Epidermal melanocyte (primary cell): ENCODE results near the gene NLRC5.
"Not testable (repeated sequence)": the region's sequence is repeated elsewhere in the genome, so short reads cannot be mapped to it uniquely, and the experiment has no call there.

Experiments
- DNase-seq: peaks from one replicate; pipeline ENCODE4 v3.0.0; 2011; ENCODE audit warnings: low spot score; ENCODE audit not compliant: insufficient read length

The NLRC5 gene

DNA sequence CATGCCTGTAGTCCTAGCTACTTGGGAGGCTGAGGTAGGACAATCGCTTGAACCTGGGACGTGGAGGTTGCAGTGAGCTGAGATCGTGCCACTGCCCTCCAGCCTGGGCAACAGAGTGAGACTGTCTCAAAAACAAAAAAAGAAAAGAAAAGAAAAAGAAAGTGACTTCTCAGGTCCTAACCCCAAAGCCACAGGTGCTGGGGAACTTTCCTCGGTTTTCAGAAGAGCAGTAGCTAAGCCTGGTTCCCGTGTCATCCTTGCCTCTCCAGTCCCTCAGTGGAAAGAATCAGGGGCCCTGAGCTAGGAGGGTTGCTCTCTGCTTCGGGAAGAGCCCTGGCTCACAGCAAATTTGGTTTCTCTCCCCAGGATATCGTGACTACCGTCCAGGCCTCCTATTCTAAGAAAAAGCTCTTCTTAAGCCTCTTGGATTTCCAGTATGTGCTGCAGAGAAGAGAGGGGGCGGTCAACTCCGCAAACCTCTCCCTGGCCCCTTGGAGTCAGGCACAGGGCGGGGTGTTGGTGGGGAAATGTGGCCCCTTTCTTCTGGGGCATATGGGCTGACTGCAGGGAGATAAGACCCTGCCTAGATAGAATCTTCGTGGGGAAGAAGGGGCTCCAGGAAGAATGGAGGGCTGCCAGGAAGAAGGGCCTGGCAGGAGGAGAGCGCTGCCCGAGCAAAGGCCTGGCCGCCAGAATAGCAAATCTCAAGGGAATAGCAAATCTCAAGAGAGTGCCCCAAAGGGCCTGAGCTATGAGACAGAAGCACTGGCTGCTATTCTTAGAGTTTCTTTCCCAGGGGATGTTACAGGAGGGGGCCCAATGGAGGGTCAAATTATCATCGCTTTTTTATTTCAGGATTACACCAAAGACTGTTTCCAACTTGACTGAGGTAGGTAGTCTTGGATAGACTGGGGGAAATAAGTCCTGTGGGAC is 8.3 kb upstream of the NLRC5 start:
- DNase-seq: no peak

GRCh38 chr16:56981729-56982271 is 7.6 kb upstream of the NLRC5 start:
- DNase-seq: no peak

DNA sequence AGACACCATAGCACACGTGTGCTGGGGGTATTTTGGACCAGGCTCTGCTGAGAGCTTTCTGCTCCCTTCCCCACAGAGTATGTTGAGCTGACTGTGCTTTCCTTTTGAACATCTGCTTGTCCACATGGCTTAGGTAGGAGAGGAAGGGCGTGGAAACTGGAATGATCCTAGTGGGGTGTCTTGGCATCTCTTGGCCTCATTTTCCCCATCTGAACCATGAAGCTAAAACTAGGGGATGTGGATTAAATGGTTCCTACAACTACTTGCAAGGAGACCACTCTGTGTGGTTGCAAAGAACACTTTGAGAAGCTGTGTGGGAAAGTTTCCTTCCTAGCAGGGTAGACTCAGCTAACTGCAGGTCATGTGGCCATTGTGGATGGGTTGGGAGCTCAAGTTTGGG is 6.7 kb upstream of the NLRC5 start:
- DNase-seq: no peak

- DNase-seq: no peak
These were observed 6.1 kb upstream of the NLRC5 start for GRCh38 chr16:56983211-56983751.

DNA sequence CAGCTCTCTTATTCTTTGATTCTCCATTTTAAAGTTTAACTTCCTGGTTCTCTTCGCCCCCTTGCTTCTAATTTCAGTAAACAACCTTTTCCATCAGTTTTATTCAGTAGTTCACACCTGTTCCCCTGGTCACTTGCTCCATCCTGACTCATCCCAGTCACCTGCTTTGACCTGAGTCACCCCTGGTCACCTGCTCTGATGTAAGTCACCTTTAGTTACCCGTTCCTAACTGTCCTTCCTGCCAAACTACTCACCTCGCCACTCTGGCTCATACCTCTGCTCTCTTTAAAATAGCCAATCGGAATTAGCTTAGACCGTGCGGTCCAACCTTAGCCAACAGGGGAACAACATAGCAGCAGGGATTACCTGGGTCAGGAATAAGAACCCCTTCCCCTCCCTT is 4.7 kb upstream of the NLRC5 start:
- no peak for DNase-seq

DNA sequence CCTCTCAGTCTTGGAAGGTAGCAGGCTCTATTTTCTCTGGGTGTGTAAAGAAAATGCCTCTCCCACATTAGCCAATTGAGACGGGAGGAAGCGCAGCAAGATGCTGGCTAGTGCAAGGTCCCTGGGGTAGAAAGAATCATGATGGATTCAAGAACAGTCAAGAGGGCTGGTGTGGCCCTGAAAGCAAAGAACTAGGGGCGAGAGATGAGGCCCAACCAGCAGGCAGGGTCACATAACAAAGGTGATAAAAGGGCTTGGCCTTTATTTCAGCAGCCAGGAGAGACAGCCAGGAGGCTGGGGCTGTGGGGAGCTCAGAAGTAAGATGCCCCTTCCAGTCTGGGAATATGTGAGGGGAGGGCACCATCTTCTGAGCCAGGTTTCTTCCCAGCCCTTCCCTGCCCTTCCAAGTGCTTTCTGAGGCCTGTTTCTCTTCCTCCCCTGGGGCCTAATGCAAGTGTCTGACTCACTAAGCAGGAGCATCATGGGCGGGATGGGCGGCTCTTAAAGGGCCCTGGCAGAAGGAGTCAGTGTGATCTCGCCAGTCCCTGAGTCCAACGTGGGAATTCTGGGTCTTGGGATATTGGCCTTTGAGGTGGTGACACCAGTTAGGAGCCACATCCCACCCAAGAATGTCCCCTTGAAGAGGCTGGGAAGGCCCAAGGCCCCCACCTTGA is 3.9 kb upstream of the NLRC5 start:
- peak; percentile 84 for DNase-seq

DNA sequence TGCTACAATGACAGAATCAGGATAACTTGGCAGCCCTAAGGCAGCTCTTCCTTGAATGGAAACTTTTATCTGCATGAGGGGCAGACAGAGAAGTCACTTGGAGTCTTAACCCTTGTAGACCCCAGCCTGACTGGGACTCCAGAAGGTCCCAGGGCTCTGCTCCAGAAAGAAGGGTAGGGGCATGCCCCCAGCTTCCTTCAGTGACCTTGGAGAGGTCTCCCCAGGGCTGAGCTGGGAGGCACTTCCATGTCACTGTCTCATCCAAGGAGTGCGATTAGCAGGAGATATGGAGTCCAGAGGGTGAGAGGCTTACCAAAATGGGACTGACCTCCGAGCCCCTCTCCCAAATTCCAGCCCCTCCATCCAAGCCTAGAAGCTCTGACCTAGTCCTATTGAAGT is 3.4 kb upstream of the NLRC5 start:
- DNase-seq: no peak

DNA sequence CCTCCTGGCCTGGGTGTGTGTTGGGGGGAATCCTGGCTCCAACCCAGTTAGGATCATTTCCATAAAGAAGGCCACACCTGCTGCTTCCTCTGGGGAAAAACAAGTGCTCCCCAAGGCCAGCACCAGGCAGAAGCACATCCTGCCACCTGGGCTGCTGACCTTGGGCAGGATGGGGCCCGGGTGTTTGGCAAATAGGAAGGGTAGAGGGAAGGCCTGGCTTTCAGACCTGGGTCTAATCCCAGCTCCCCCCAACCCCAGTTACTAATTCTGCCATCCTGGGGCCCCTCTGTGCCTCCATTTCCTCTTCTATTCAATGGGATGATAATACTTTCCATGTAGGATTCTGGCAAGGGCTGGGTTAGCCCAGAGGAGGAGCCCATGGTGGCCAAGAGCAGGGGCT is 3.0 kb upstream of the NLRC5 start:
- no peak for DNase-seq

GRCh38 chr16:56986908-56987307 is 2.4 kb upstream of the NLRC5 start:
- not testable (repeated sequence) for DNase-seq

GRCh38 chr16:56987692-56988091 is 1.7 kb upstream of the NLRC5 start:
- no peak for DNase-seq

GRCh38 chr16:56988161-56988947 is 1.0 kb upstream of the NLRC5 start:
- no peak for DNase-seq

GRCh38 chr16:56989988-56990387 is 631 bp downstream of the NLRC5 start:
- DNase-seq: no peak

- no peak for DNase-seq
These were observed 1.3 kb downstream of the NLRC5 start for GRCh38 chr16:56990407-56991286.

- DNase-seq: not testable (repeated sequence)
These were observed 3.1 kb downstream of the NLRC5 start for GRCh38 chr16:56992431-56992830.

DNA sequence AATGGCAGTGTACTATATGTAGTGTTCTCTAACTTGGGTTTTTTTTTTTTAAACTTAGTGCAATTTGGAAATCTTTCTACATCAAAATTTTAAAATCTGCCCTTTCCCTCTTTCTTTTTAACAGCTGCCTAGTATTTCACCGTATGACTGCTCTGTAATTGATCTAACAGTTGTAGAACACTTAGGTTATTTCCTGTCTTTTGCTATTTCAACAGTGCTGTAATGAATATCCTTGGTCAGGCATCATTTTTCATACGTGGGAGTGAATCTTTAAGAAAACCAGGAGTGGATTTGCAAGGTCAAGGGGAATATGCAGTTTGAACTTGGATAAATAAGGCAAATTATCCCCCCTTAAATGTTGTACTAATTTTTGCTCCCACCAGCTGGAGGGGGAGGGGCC is 3.8 kb downstream of the NLRC5 start:
- no peak for DNase-seq

- no peak for DNase-seq
These were observed 5.0 kb downstream of the NLRC5 start for GRCh38 chr16:56994311-56994710.

GRCh38 chr16:56995136-56995805 is 5.9 kb downstream of the NLRC5 start:
- no peak for DNase-seq

GRCh38 chr16:56997264-56997663 is 7.9 kb downstream of the NLRC5 start:
- no peak for DNase-seq

GRCh38 chr16:56997931-56998330 is 8.6 kb downstream of the NLRC5 start:
- no peak for DNase-seq

GRCh38 chr16:56998352-56998751 is 9.0 kb downstream of the NLRC5 start:
- no peak for DNase-seq
